ENCODE data around the gene CBX5. TPM values are rescaled to one million over a fixed set of nuclear protein-coding genes. Genes with fewer than 3 reads are reported as not detected.

Gene CBX5
- polyA plus RNA-seq, 1 of the 3 experiments (the other 2 are of a cell fraction): 11.6 TPM

- Histone ChIP-seq H3K9ac (no peak overlapping the region), H3K36me3 (replicated peaks in 1 of 2; ENCODE audit: control insufficient read depth in 1 of 2, insufficient read depth in 2 of 2, low read length in 1 of 2) (peaks cover 0 to 5% of the 10 kb centered on the region in 2 experiments), H3K9me2 (no peaks in the 10 kb centered on the region), H3K4me2 (no peak overlapping the region), H3F3A (replicated peaks; ENCODE audit: insufficient read depth) (peaks cover 19% of the 10 kb centered on the region), H3K9me3 (no peaks in the 10 kb centered on the region), H3K79me2 (ENCODE audit: insufficient read depth) (peaks cover 99% of the 10 kb centered on the region), H3K27ac (ENCODE audit: low read depth in 2 of 2, low read length in 1 of 2) (peak overlapping the region; percentile 31 to 86; a peak in 1 of 4 replicates), H3K27me3 (ENCODE audit: insufficient read depth) (no peaks in the 10 kb centered on the region), H2AFZ (ENCODE audit: low read depth) (no peak overlapping the region), H3K4me1 (ENCODE audit: control insufficient read depth in 1 of 2, insufficient read depth in 2 of 2, low read depth in 1 of 2, low read length in 1 of 2) (peaks cover 14 to 16% of the 10 kb centered on the region in 2 experiments), H3K4me3 (ENCODE audit: low read depth in 2 of 2, low read length in 1 of 2) (no peak overlapping the region), H4K20me1 (ENCODE audit: insufficient read depth) (no peaks in the 10 kb centered on the region)
- 96% methylated on average over 2 of the region's 2 CpGs for WGBS (ENCODE audit: low lambda C conversion rate)
- POLR2A ChIA-PET: no interaction called here
- DNase-seq: no peak
- TF ChIP-seq TCF12 (IDR thresholded peaks at IDR 0.05) (0 out of 2 replicates have a peak, but pooled peaks have one; percentile 6), MXI1 (IDR thresholded peaks at IDR 0.05; ENCODE audit: low read depth, low read length) (no peak), TAF1 (IDR thresholded peaks at IDR 0.05; ENCODE audit: borderline replicate concordance, low read depth, low read length) (no peak)
- CTCF ChIA-PET: interaction anchor here (0.9 to 1.6 kb wide), 2 partner anchors 12 to 15 kb away, joined by 3 to 5 read pairs; no protein-coding TSS in a partner anchor
These were observed 13.1 kb downstream of the CBX5 start for GRCh38 chr12:54266852-54267251.

- Histone ChIP-seq H3F3A (replicated peaks; ENCODE audit: insufficient read depth) (peaks cover 31% of the 10 kb centered on the region), H3K9me2 (no peaks in the 10 kb centered on the region), H3K4me1 (ENCODE audit: control insufficient read depth in 1 of 2, insufficient read depth in 2 of 2, low read depth in 1 of 2, low read length in 1 of 2) (peaks cover 14 to 31% of the 10 kb centered on the region in 2 experiments), H2AFZ (ENCODE audit: low read depth) (no peak overlapping the region), H3K9me3 (no peaks in the 10 kb centered on the region), H4K20me1 (ENCODE audit: insufficient read depth) (no peaks in the 10 kb centered on the region), H3K4me3 (ENCODE audit: low read depth in 2 of 2, low read length in 1 of 2) (no peak overlapping the region), H3K27me3 (ENCODE audit: insufficient read depth) (no peaks in the 10 kb centered on the region), H3K79me2 (ENCODE audit: insufficient read depth) (peaks cover 99% of the 10 kb centered on the region), H3K4me2 (no peak overlapping the region), H3K27ac (ENCODE audit: low read depth in 2 of 2, low read length in 1 of 2) (peak overlapping the region; percentile 3 to 86; a peak in 3 of 4 replicates), H3K36me3 (replicated peaks in 1 of 2; ENCODE audit: control insufficient read depth in 1 of 2, insufficient read depth in 2 of 2, low read length in 1 of 2) (no peaks in the 10 kb centered on the region), H3K9ac (no peak overlapping the region)
- POLR2A ChIA-PET: interaction anchor here (0.6 to 1.7 kb wide), 4 partner anchors 12 to 590 kb away, joined by 3 to 14 read pairs (median 3); partner anchors contain the start of genes CBX5 and HNRNPA1
- TF ChIP-seq, protein P1, sequence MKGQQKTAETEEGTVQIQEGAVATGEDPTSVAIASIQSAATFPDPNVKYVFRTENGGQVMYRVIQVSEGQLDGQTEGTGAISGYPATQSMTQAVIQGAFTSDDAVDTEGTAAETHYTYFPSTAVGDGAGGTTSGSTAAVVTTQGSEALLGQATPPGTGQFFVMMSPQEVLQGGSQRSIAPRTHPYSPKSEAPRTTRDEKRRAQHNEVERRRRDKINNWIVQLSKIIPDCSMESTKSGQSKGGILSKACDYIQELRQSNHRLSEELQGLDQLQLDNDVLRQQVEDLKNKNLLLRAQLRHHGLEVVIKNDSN (IDR thresholded peaks at IDR 0.05; ENCODE audit: borderline replicate concordance, low read depth): no peak
- no peak for TF ChIP-seq RAD21 (IDR thresholded peaks at IDR 0.05; ENCODE audit: low read length)
- TF ChIP-seq MXI1 (IDR thresholded peaks at IDR 0.05; ENCODE audit: low read depth, low read length): peak; percentile 81
- no peak for TF ChIP-seq NFIC (IDR thresholded peaks at IDR 0.05; ENCODE audit: borderline replicate concordance)
- no peak for TF ChIP-seq MAX (IDR thresholded peaks at IDR 0.05; ENCODE audit: low read depth)
- no peak for TF ChIP-seq RFX5 (IDR thresholded peaks at IDR 0.05; ENCODE audit: low read length)
- no peak for TF ChIP-seq GABPA (IDR thresholded peaks at IDR 0.05; ENCODE audit: low read depth)
- TF ChIP-seq RCOR1 (IDR thresholded peaks at IDR 0.05; ENCODE audit: low read length): peak; percentile 36; the same call in 1 of the 2 replicates
- TF ChIP-seq TCF12 (IDR thresholded peaks at IDR 0.05): no peak
- peak; percentile 68; the same call in 1 of the 2 replicates for TF ChIP-seq GATA2 (CRISPR knock-in tag; IDR thresholded peaks at IDR 0.05)
- WGBS (ENCODE audit: low lambda C conversion rate): 59% methylated on average over 4 of the region's 4 CpGs
- DNase-seq: peak; percentile 48
- CTCF ChIA-PET: interaction anchor here (0.8 to 2.5 kb wide), 13 partner anchors 10 to 134 kb away, joined by 3 to 12 read pairs (median 4); partner anchors contain the start of gene CBX5
These were observed 14.5 kb downstream of the CBX5 start for GRCh38 chr12:54265364-54265812.

Measured in SK-N-SH (cell line).